ENCODE data around the gene FUT3.

FUT3 gene

GRCh38 chr19:5800361-5801270, 50.6 kb downstream of the FUT3 start:
- DNase-seq (ENCODE audit: low read depth) = no peak

GRCh38 chr19:5799247-5800241, 51.7 kb downstream of the FUT3 start:
- DNase-seq (ENCODE audit: low read depth) = no peak

GRCh38 chr19:5798244-5798643, 53.0 kb downstream of the FUT3 start:
- no peak for DNase-seq (ENCODE audit: low read depth)

- DNase-seq (ENCODE audit: low read depth) = no peak
Measured at GRCh38 chr19:5795382-5795919, 55.8 kb downstream of the FUT3 start.

- DNase-seq (ENCODE audit: low read depth) = no peak
Measured at GRCh38 chr19:5793188-5793587, 58.1 kb downstream of the FUT3 start.
